GM12878 (cell line): Measurements from ENCODE around the gene MORF4L2. TPM values are rescaled to one million over a fixed set of nuclear protein-coding genes. Genes with fewer than 3 reads are reported as not detected.

Experiments used
- ATAC-seq: fragments of 200-7000 bp; cut with Tn5 transposase; 3 replicates; pipeline ENCODE4 v1.9.1; 2020; ENCODE audit warnings: mild to moderate bottlenecking, moderate library complexity
- BruUV-seq: library from RNA; stranded (reverse); fragments of 400-500 nt; replicated peaks from 2 replicates; lab custom pipeline; 2021; lab: Mats Ljungman, UMichigan
- CTCF ChIA-PET: fragments of 300-600 bp; sonication (Branson Sonifier 250); formaldehyde crosslinking; extraction: SDS; loops from one replicate; lab custom pipeline; 2021; ENCODE audit warnings: inconsistent platforms; lab: Yijun Ruan, JAX
- POLR2A ChIA-PET: fragments of 350-600 bp; formaldehyde crosslinking; extraction: SDS; loops from one replicate; lab custom pipeline; 2021; ENCODE audit warnings: inconsistent platforms; lab: Charles Lee
- RAD21 ChIA-PET: fragments of 300-600 bp; sonication (Branson Sonifier 250); formaldehyde crosslinking; loops from one replicate; lab custom pipeline; 2023; ENCODE audit warnings: antibody characterized with exemption; ENCODE audit not compliant: unreplicated experiment; lab: Charles Lee
- SMC1A ChIA-PET: fragments of 300-600 bp; sonication (Branson Sonifier 250); formaldehyde crosslinking; loops from one replicate; lab custom pipeline; 2023; ENCODE audit not compliant: unreplicated experiment, uncharacterized antibody; lab: Charles Lee
- DNase-seq: peaks from one replicate; pipeline ENCODE4 v3.0.0-alpha.2; 2011; ENCODE audit warnings: low read depth, low spot score
- FAIRE-seq: peaks from 3 replicates; lab custom pipeline; 2011; peaks lifted over from hg19 to GRCh38; lab: Jason Lieb, UNC
- H2AFZ ChIP-seq: 2 replicates; pipeline ENCODE4 v1.6.0; 2011; ENCODE audit warnings: low read depth, low read length, control low read depth; ENCODE audit not compliant: control insufficient read depth
- H3K27ac ChIP-seq: 2 replicates; pipeline ENCODE4 v1.5.1; 2011; ENCODE audit warnings: control low read depth; ENCODE audit not compliant: control insufficient read depth, insufficient read depth
- H3K27me3 ChIP-seq, 2 experiments: replicated peaks in 1 of 2; 2 replicates each; pipeline versions ENCODE4 v1.6.0 to v1.6.1; 2011; ENCODE audit warnings: low read length in 1 of 2; ENCODE audit not compliant: control insufficient read depth in 2 of 2, insufficient read depth in 2 of 2
- H3K36me3 ChIP-seq, 2 experiments: 2 replicates each; pipeline ENCODE4 v1.5.1; 2011; ENCODE audit warnings: low read length in 1 of 2; ENCODE audit not compliant: control insufficient read depth in 2 of 2, insufficient read depth in 2 of 2
- H3K4me1 ChIP-seq: 2 replicates; pipeline ENCODE4 v1.6.1; 2011; ENCODE audit warnings: mild to moderate bottlenecking, low read length, moderate library complexity, mixed read lengths; ENCODE audit not compliant: control insufficient read depth, insufficient read depth
- H3K4me2 ChIP-seq: 2 replicates; pipeline ENCODE4 v1.6.0; 2011; ENCODE audit warnings: control low read depth; ENCODE audit not compliant: control insufficient read depth, insufficient read depth
- H3K4me3 ChIP-seq: fragments of 200-600 bp; sonication (generic); 2 replicates; pipeline ENCODE4 v1.5.1; 2016
- H3K79me2 ChIP-seq: 2 replicates; pipeline ENCODE4 v1.6.0; 2011; ENCODE audit warnings: low read length; ENCODE audit not compliant: control insufficient read depth, insufficient read depth
- H3K9ac ChIP-seq: 2 replicates; pipeline ENCODE4 v1.8.0; 2011; ENCODE audit warnings: low read length, control low read depth, mixed read lengths; ENCODE audit not compliant: control insufficient read depth, insufficient read depth
- H3K9me3 ChIP-seq: replicated peaks from 3 replicates; pipeline ENCODE4 v1.5.1; 2011; ENCODE audit warnings: mild to moderate bottlenecking, low read length; ENCODE audit not compliant: control insufficient read depth, insufficient read depth
- H4K20me1 ChIP-seq: 2 replicates; pipeline ENCODE4 v1.6.0; 2011; ENCODE audit not compliant: control insufficient read depth, insufficient read depth
- ASH2L ChIP-seq: fragments of 300-600, 200-600 bp; sonication (generic); IDR thresholded peaks from 2 replicates; pipeline ENCODE4 v1.6.1; 2017; ENCODE audit warnings: low read depth, mild to moderate bottlenecking, borderline replicate concordance
- ATF7 ChIP-seq: fragments of 450-650 bp; IDR thresholded peaks from 2 replicates; pipeline ENCODE4 v1.6.1; 2016; ENCODE audit warnings: low read depth, mild to moderate bottlenecking
- DPF2 ChIP-seq: fragments of 450-650 bp; IDR thresholded peaks from 2 replicates; pipeline ENCODE4 v1.6.1; 2017; ENCODE audit warnings: mild to moderate bottlenecking
- EED ChIP-seq: sonication (generic); IDR thresholded peaks from 2 replicates; pipeline ENCODE4 v1.6.1; 2016; ENCODE audit warnings: antibody characterized with exemption, low read depth
- ETV6 ChIP-seq, 2 experiments: fragments of 450-650 bp in 1 of 2; IDR thresholded peaks in 1 of 2; conservative IDR thresholded peaks in 1 of 2; 2 replicates each; pipeline ENCODE4 v1.6.1; 2014; ENCODE audit warnings: antibody characterized with exemption in 1 of 2, borderline replicate concordance in 1 of 2, low read depth in 1 of 2, mild to moderate bottlenecking in 1 of 2, moderate library complexity in 1 of 2
- JUNB ChIP-seq: IDR thresholded peaks from 2 replicates; pipeline ENCODE4 v1.6.1; 2016; ENCODE audit warnings: antibody characterized with exemption, mild to moderate bottlenecking
- NRF1 ChIP-seq: conservative IDR thresholded peaks from 2 replicates; pipeline ENCODE4 v1.6.1; 2011; ENCODE audit warnings: mild to moderate bottlenecking, low read depth, low read length, improper control_type of control experiment
- POLR2AphosphoS5 ChIP-seq: IDR thresholded peaks from 2 replicates; pipeline ENCODE4 v1.6.1; 2011; ENCODE audit warnings: mild to moderate bottlenecking, low read length, inconsistent platforms
- RCOR1 ChIP-seq: conservative IDR thresholded peaks from 2 replicates; pipeline ENCODE4 v1.6.1; 2012; ENCODE audit warnings: low read depth, low read length, improper control_type of control experiment
- RELB ChIP-seq: fragments of 450-650 bp; IDR thresholded peaks from 2 replicates; pipeline ENCODE4 v1.6.1; 2017; ENCODE audit warnings: low read depth, mild to moderate bottlenecking, moderate library complexity
- SMAD5 ChIP-seq: IDR thresholded peaks from 2 replicates; pipeline ENCODE4 v1.6.1; 2016; ENCODE audit warnings: antibody characterized with exemption, low read depth
- SMC3 ChIP-seq: IDR thresholded peaks from 2 replicates; pipeline ENCODE4 v1.6.1; 2011; ENCODE audit warnings: low read length, improper control_type of control experiment, borderline replicate concordance
- ZBTB40 ChIP-seq: fragments of 450-650 bp; IDR thresholded peaks from 2 replicates; pipeline ENCODE4 v1.6.1; 2016; ENCODE audit warnings: mild to moderate bottlenecking, moderate library complexity, borderline replicate concordance
- WGBS: methylation state at CpG from one replicate; pipeline ENCODE4 v1.1.6; 2016; ENCODE audit warnings: low lambda C conversion rate; ENCODE audit not compliant: insufficient replicate concordance, insufficient coverage; ENCODE audit errors: missing lambda C conversion rate; 5-methylcytosine and 5-hydroxymethylcytosine counted together
- in situ Hi-C: fragments of 300-500 bp; cut with MboI; formaldehyde crosslinking; loops from 9 replicates; pipeline ENCODE4 v1.14.3; 2018; ENCODE audit warnings: mixed read lengths
- intact Hi-C: fragments of 100-400 bp; cut with micrococcal nuclease; formaldehyde crosslinking; loops from one replicate; pipeline ENCODE4 v1.14.2; 2022; ENCODE audit not compliant: unreplicated experiment
- polyA plus RNA-seq, 11 experiments: library from polyadenylated mRNA; depleted of rRNA in 4 of 11; unstranded in 6 of 11; stranded (reverse) in 5 of 11; fragments of >200 nt; fragmentation: Nextera tagmentation in 4 of 11; fragmentation: Illumina TruSeq in 1 of 11; extraction: Ambion mirVana in 4 of 11; extraction: Trizol in 1 of 11; gene quantifications; 1 replicate in 1 of 11; 2 replicates in 10 of 11; pipeline versions ENCODE4 v1.2.1 to v1.2.3, GENCODE V29; 2011 to 2016; ENCODE audit warnings: inconsistent platforms in 2 of 11, missing spikeins in 2 of 11, low read depth in 1 of 11
- total RNA-seq, 4 experiments: library from RNA; depleted of rRNA in 3 of 4; stranded (reverse); fragments of >200 nt in 3 of 4; fragmentation: Illumina TruSeq in 1 of 4; extraction: Trizol in 1 of 4; gene quantifications; 2 replicates each; pipeline versions ENCODE4 v1.2.1 to v1.2.3, GENCODE V29; 2013 to 2021

The MORF4L2 gene
- total and polyA plus RNA-seq, 10 of the 15 experiments (the other 5 are each of a cell fraction or from before 2014, with no cell fraction given): 118 to 311 (median 199) TPM

- TF ChIP-seq ZBTB40 (no peak), ASH2L (no peak), EED (peak; percentile 56; the same call in 1 of the 2 replicates)
- TF ChIP-seq, all 136 proteins: peak for 10
Observed at GRCh38 chrX:103687696-103688201, 1.2 kb upstream of the MORF4L2 start (continued).

DNA sequence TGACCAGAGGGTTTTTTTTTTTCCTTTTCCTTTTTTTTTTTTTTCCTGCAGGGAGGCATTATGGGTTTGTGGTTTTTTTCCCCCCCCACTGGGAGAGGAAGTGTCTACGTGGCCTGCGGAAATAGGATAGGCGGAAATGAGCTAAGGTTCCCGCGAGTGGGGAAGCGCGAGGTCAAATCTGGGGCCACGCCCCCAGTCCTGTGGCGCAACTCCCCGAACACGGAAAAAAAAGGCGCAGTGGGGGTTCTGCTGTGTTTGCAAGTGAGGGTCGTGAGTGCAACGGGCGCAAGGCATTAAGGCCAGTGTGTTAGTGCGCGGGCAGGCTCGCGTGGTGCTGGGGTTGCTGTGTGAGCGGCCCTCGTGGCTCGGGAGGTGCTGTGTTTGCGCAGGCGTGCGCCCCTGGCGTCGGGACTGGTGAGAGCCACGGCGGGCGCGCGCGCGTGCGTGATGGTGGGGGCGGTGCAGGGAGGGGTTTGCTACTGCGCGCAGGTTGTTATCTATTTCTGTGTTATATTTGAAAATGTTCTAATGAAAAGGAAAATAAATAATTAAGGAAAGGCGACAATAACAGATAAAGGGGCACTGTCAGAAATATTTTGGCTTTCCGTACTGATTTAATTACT lies 685 bp upstream of the MORF4L2 start:
- intact Hi-C loops (loop anchor here (1.0 to 5.0 kb wide), 2 partner anchors 58 to 425 kb away; partner anchors contain the start of gene ZCCHC18), in situ Hi-C loops (loop anchor here (10.0 kb wide), 1 partner anchor 468 kb away; the partner anchor contains the start of gene SLC25A53)
- RAD21 ChIA-PET: no interaction called here
- no peaks in the 10 kb centered on the region for H3K27me3 ChIP-seq
- 0 out of 4 replicates have a peak, but pooled peaks cover 0 to 3% of the 10 kb centered on the region in 2 experiments for H3K36me3 ChIP-seq
- FAIRE-seq (no peak), ATAC-seq (peak; percentile 86), DNase-seq (no peak)
- H3K9ac ChIP-seq: peak overlapping the region; percentile 83
- CTCF ChIA-PET: interaction anchor here (0.6 kb wide), 1 partner anchor 121 kb away, joined by 3 read pairs; no protein-coding TSS in a partner anchor
- H4K20me1 ChIP-seq: no peaks in the 10 kb centered on the region
- no peaks in the 10 kb centered on the region for H3K4me1 ChIP-seq
- no peaks in the 10 kb centered on the region; the same call in 2 of the 3 replicates for H3K9me3 ChIP-seq
- H3K4me2 ChIP-seq: peak overlapping the region; percentile 67; the same call in 1 of the 2 replicates
- SMC1A ChIA-PET: no interaction called here
- 26% methylated on average over 37 of the region's 40 CpGs for WGBS
- peak overlapping the region; percentile 83 for H2AFZ ChIP-seq
- H3K79me2 ChIP-seq: peaks cover 26% of the 10 kb centered on the region
- POLR2A ChIA-PET: interaction anchor here (0.7 kb wide), 3 partner anchors 57 to 708 kb away, joined by 4 to 5 read pairs (median 5); no protein-coding TSS in a partner anchor
- peak overlapping the region; percentile 73; the same call in 1 of the 2 replicates for H3K4me3 ChIP-seq
- BruUV-seq: TSS peak; percentile 72
- H3K27ac ChIP-seq: peak overlapping the region; percentile 91
- TF ChIP-seq POLR2AphosphoS5 (peak; percentile 77), SMC3 (no peak), RELB (no peak), DPF2 (0 out of 2 replicates have a peak, but pooled peaks have one; percentile 24), ATF7 (0 out of 2 replicates have a peak, but pooled peaks have one; percentile 31), RCOR1 (no peak), ETV6 (conservative IDR thresholded peaks at IDR 0.05 in 1 of 2, IDR thresholded peaks at IDR 0.05 in 1 of 2; ENCODE audit: borderline replicate concordance in 1 of 2, low read depth in 1 of 2) (peak in 1 of 2 experiments; percentile 87; a peak in 2 of 4 replicates), SMAD5 (no peak), NRF1 (peak; percentile 53), JUNB (no peak)
